Measurements from ENCODE around the gene CES4A.
A peak's percentile ranks its signal among the peaks of the same experiment; 100 is the strongest.

Gene CES4A

DNA sequence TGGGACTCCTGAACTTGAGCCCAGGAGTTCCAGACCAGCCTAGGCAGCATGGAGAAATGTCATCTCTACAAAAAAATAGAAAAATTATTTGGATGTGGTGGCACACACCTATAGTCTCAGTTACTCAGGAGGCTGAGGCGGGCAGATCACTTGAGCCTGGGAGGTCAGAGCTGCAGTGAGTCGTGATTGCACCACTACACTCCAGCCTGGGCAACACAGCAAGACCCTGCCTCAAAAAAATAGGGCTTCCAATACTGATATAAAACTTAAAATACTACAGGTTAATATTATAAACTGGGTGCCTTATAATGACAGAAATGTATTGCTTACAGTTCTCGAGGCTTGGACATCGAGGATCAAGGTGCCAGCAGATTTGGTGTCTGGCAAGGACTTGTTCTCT is 42.5 kb upstream of the CES4A start:
- Histone ChIP-seq H3K27ac (ENCODE audit: insufficient read depth in 1 of 2, low read depth in 1 of 2, low read length in 2 of 2, poor library complexity in 1 of 2, severe bottlenecking in 2 of 2) (no peak overlapping the region), H3K4me1 (ENCODE audit: control extremely low read depth in 1 of 4, control insufficient read depth in 4 of 4, insufficient read depth in 4 of 4, low read length in 3 of 4) (peaks cover 0 to 17% (median 14%) of the 10 kb centered on the region in 4 experiments), H3K27me3 (replicated peaks in 2 of 5; ENCODE audit: control insufficient read depth in 4 of 5, insufficient read depth in 5 of 5, low read length in 4 of 5) (peaks cover 8 to 33% (median 15%) of the 10 kb centered on the region in 5 experiments), H3K36me3 (ENCODE audit: control insufficient read depth in 4 of 4, insufficient read depth in 4 of 4, low read length in 3 of 4) (peaks cover 5 to 31% (median 26%) of the 10 kb centered on the region in 4 experiments), H3K4me3 (ENCODE audit: control insufficient read depth in 1 of 7, extremely low read depth in 1 of 7, insufficient read depth in 4 of 7, low read depth in 2 of 7, low read length in 6 of 7) (no peak overlapping the region), H3K9me3 (ENCODE audit: control extremely low read depth in 1 of 5, control insufficient read depth in 4 of 5, insufficient read depth in 2 of 5, low read depth in 1 of 5, low read length in 4 of 5) (no peaks in the 10 kb centered on the region)
- ChIA-PET CTCF (interaction anchor here (0.9 to 1.2 kb wide), 2 partner anchors 11 to 51 kb away, joined by 3 to 4 read pairs; no protein-coding TSS in a partner anchor), POLR2A (no interaction called here)
- no peak for DNase-seq
- 100% methylated on average over 2 of the region's 4 CpGs for WGBS (ENCODE audit: insufficient coverage)

DNA sequence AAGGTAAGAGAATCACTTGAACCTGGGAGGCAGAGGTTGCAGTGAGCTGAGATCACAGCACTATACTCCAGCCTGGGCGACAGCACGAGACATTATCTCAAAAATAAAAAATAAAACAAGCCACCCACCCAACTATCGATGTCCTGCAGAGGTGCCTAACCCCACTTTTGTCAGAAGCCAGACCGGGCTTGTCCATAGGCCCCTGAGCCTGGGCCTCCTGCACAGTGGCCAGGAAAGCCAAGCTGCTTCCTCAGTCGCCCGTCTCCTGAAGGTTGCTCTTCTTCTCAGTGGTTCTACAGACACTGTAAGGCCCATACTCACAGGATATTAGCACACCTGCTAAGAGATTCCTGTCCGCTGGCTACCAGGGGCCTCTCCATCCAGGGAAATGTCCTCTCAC is 41.8 kb upstream of the CES4A start:
- ChIA-PET CTCF (interaction anchor here (0.9 to 1.7 kb wide), 3 partner anchors 8 to 52 kb away, joined by 3 to 6 read pairs (median 4); no protein-coding TSS in a partner anchor), POLR2A (interaction anchor here (1.1 kb wide), 1 partner anchor 205 kb away, joined by 3 read pairs; no protein-coding TSS in a partner anchor)
- H3K27ac ChIP-seq (ENCODE audit: insufficient read depth in 1 of 2, low read depth in 1 of 2, low read length in 2 of 2, poor library complexity in 1 of 2, severe bottlenecking in 2 of 2) = no peak overlapping the region
- peaks cover 2 to 25% (median 20%) of the 10 kb centered on the region in 4 experiments for H3K36me3 ChIP-seq (ENCODE audit: control insufficient read depth in 4 of 4, insufficient read depth in 4 of 4, low read length in 3 of 4)
- peaks cover 0 to 5% (median 0%) of the 10 kb centered on the region in 5 experiments for H3K9me3 ChIP-seq (ENCODE audit: control extremely low read depth in 1 of 5, control insufficient read depth in 4 of 5, insufficient read depth in 2 of 5, low read depth in 1 of 5, low read length in 4 of 5)
- WGBS (ENCODE audit: insufficient coverage) = 80% methylated on average over 6 of the region's 7 CpGs
- peaks cover 0 to 17% (median 14%) of the 10 kb centered on the region in 4 experiments for H3K4me1 ChIP-seq (ENCODE audit: control extremely low read depth in 1 of 4, control insufficient read depth in 4 of 4, insufficient read depth in 4 of 4, low read length in 3 of 4)
- H3K4me3 ChIP-seq (ENCODE audit: control insufficient read depth in 1 of 7, extremely low read depth in 1 of 7, insufficient read depth in 4 of 7, low read depth in 2 of 7, low read length in 6 of 7) = no peak overlapping the region
- DNase-seq = no peak
- H3K27me3 ChIP-seq (replicated peaks in 2 of 5; ENCODE audit: control insufficient read depth in 4 of 5, insufficient read depth in 5 of 5, low read length in 4 of 5) = peaks cover 10 to 40% (median 19%) of the 10 kb centered on the region in 5 experiments

DNA sequence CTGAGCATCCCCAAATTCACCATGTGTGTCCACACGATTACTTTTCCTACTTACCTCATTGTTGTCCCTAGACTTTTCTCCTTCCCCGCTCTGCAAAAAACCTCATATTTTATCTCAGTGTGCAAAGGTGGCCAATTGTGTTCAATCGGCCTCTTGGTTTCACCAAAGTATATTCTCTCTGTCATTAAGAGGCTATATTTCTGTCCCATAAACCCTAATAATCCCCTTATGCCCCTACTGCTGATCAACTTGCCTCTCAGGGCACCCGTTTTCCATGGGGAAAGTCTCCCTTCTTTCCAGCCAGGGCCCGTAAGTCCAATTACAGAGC is 41.5 kb upstream of the CES4A start:
- CTCF ChIA-PET = interaction anchor here (0.9 to 1.7 kb wide), 8 partner anchors 9 to 222 kb away, joined by 3 to 6 read pairs (median 4); no protein-coding TSS in a partner anchor
- H3K36me3 ChIP-seq (ENCODE audit: control insufficient read depth in 4 of 4, insufficient read depth in 4 of 4, low read length in 3 of 4) = peaks cover 2 to 21% (median 17%) of the 10 kb centered on the region in 4 experiments
- H3K4me3 ChIP-seq (ENCODE audit: control insufficient read depth in 1 of 7, extremely low read depth in 1 of 7, insufficient read depth in 4 of 7, low read depth in 2 of 7, low read length in 6 of 7) = no peak overlapping the region
- no peak for DNase-seq
- H3K9me3 ChIP-seq (ENCODE audit: control extremely low read depth in 1 of 5, control insufficient read depth in 4 of 5, insufficient read depth in 2 of 5, low read depth in 1 of 5, low read length in 4 of 5) = peaks cover 0 to 5% (median 0%) of the 10 kb centered on the region in 5 experiments
- POLR2A ChIA-PET = interaction anchor here (1.1 kb wide), 1 partner anchor 204 kb away, joined by 3 read pairs; no protein-coding TSS in a partner anchor
- peaks cover 0 to 17% (median 14%) of the 10 kb centered on the region in 4 experiments for H3K4me1 ChIP-seq (ENCODE audit: control extremely low read depth in 1 of 4, control insufficient read depth in 4 of 4, insufficient read depth in 4 of 4, low read length in 3 of 4)
- 43% methylated on average over 4 of the region's 5 CpGs for WGBS (ENCODE audit: insufficient coverage)
- no peak overlapping the region for H3K27ac ChIP-seq (ENCODE audit: insufficient read depth in 1 of 2, low read depth in 1 of 2, low read length in 2 of 2, poor library complexity in 1 of 2, severe bottlenecking in 2 of 2)
- H3K27me3 ChIP-seq (replicated peaks in 2 of 5; ENCODE audit: control insufficient read depth in 4 of 5, insufficient read depth in 5 of 5, low read length in 4 of 5) = peaks cover 10 to 42% (median 23%) of the 10 kb centered on the region in 5 experiments

DNA sequence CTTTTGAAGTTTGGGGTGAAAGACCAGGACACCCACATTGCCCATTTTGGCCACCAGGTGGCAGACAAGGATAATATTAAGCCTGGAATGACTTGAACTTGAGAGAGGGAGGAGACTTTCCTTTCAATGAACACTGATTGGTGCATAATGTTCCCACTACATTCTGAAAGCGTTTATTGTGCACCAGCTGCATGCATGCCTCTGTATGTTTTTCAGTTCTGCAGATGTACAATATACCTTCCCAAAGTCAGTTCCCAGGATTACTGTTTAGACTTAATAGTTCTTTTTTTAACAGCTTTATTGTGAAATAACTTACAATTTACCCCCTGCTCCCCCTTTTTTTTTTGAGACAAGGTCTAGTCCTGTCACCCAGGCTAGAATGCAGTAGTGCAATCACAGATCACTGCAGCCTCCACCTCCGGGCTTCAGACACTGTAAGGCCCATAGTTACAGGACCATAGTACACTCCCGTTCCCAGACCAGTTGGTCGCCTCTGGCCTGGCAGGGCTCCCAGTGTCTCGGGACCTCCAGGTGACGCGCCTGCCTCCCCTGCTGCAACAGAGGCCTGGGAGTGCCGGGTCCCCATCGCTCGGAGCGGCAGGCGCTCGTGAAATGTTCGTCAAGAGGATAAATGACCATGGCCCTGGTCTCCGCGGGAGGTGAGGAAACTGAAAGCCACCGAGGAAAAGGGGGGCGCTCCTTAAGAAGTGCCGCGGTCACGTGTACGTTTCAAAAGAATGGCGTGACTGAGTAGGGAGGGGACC is 40.9 kb upstream of the CES4A start:
- peaks cover 0 to 16% (median 12%) of the 10 kb centered on the region in 4 experiments for H3K36me3 ChIP-seq (ENCODE audit: control insufficient read depth in 4 of 4, insufficient read depth in 4 of 4, low read length in 3 of 4)
- ChIA-PET CTCF (interaction anchor here (0.9 to 1.7 kb wide), 6 partner anchors 9 to 222 kb away, joined by 3 to 6 read pairs (median 4); no protein-coding TSS in a partner anchor), POLR2A (interaction anchor here (1.1 kb wide), 1 partner anchor 204 kb away, joined by 3 read pairs; no protein-coding TSS in a partner anchor)
- peak overlapping the region; percentile 3 to 80 (median 55) for H3K4me3 ChIP-seq (ENCODE audit: control insufficient read depth in 1 of 7, extremely low read depth in 1 of 7, insufficient read depth in 4 of 7, low read depth in 2 of 7, low read length in 6 of 7)
- H3K9me3 ChIP-seq (ENCODE audit: control extremely low read depth in 1 of 5, control insufficient read depth in 4 of 5, insufficient read depth in 2 of 5, low read depth in 1 of 5, low read length in 4 of 5) = peaks cover 0 to 5% (median 0%) of the 10 kb centered on the region in 5 experiments
- H3K27ac ChIP-seq (ENCODE audit: insufficient read depth in 1 of 2, low read depth in 1 of 2, low read length in 2 of 2, poor library complexity in 1 of 2, severe bottlenecking in 2 of 2) = no peak overlapping the region
- peaks cover 10 to 43% (median 23%) of the 10 kb centered on the region in 5 experiments for H3K27me3 ChIP-seq (replicated peaks in 2 of 5; ENCODE audit: control insufficient read depth in 4 of 5, insufficient read depth in 5 of 5, low read length in 4 of 5)
- DNase-seq = peak; percentile 84 to 90 (median 86)
- H3K4me1 ChIP-seq (ENCODE audit: control extremely low read depth in 1 of 4, control insufficient read depth in 4 of 4, insufficient read depth in 4 of 4, low read length in 3 of 4) = peaks cover 0 to 17% (median 14%) of the 10 kb centered on the region in 4 experiments
- 0% methylated on average over 12 of the region's 23 CpGs for WGBS (ENCODE audit: insufficient coverage)

DNA sequence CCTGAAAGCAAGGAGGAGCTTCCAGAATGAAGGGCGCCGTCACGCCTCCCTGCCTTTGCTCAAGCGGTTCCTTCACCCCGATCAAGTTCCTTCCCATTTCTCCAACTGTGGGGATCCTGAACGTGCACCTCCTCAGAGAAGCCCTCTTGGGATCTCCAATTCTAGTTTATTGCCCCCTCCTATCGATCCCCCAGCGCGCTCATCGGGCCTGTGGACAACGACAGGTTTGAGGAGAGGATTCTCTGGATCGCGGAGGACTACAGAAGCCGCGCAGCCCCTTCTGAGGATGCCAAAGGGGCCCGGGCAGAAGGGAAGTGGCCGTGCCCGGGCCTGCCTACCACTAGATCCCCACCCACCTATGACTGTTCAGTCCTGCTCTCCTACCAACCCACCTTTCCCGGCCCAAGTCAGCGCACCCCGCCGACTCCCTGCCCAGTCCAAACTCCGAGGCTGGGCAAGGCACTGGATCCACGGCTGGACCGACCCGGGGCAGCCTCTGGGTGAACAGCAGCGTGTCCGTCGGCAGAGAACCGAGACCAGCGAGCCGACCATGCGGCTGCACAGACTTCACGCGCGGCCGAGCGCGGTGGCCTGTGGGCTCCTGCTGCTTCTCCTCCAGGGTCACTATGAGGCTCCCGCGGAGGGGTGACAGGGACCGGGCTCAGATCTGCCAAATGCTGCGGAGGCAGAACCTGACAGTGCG is 40.1 kb upstream of the CES4A start:
- H3K4me1 ChIP-seq (ENCODE audit: control extremely low read depth in 1 of 4, control insufficient read depth in 4 of 4, insufficient read depth in 4 of 4, low read length in 3 of 4) = peaks cover 0 to 17% (median 14%) of the 10 kb centered on the region in 4 experiments
- 0% methylated on average over 27 of the region's 44 CpGs for WGBS (ENCODE audit: insufficient coverage)
- POLR2A ChIA-PET = no interaction called here
- H3K27me3 ChIP-seq (replicated peaks in 2 of 5; ENCODE audit: control insufficient read depth in 4 of 5, insufficient read depth in 5 of 5, low read length in 4 of 5) = peaks cover 10 to 43% (median 23%) of the 10 kb centered on the region in 5 experiments
- peak in 1 of 3 donors; percentile 35 for DNase-seq
- H3K9me3 ChIP-seq (ENCODE audit: control extremely low read depth in 1 of 5, control insufficient read depth in 4 of 5, insufficient read depth in 2 of 5, low read depth in 1 of 5, low read length in 4 of 5) = peaks cover 0 to 5% (median 0%) of the 10 kb centered on the region in 5 experiments
- H3K36me3 ChIP-seq (ENCODE audit: control insufficient read depth in 4 of 4, insufficient read depth in 4 of 4, low read length in 3 of 4) = peaks cover 0 to 8% (median 4%) of the 10 kb centered on the region in 4 experiments
- no peak overlapping the region for H3K27ac ChIP-seq (ENCODE audit: insufficient read depth in 1 of 2, low read depth in 1 of 2, low read length in 2 of 2, poor library complexity in 1 of 2, severe bottlenecking in 2 of 2)
- peak overlapping the region; percentile 13 to 80 (median 55) for H3K4me3 ChIP-seq (ENCODE audit: control insufficient read depth in 1 of 7, extremely low read depth in 1 of 7, insufficient read depth in 4 of 7, low read depth in 2 of 7, low read length in 6 of 7)
- CTCF ChIA-PET = interaction anchor here (1.3 kb wide), 1 partner anchor 221 kb away, joined by 4 read pairs; no protein-coding TSS in a partner anchor

DNA sequence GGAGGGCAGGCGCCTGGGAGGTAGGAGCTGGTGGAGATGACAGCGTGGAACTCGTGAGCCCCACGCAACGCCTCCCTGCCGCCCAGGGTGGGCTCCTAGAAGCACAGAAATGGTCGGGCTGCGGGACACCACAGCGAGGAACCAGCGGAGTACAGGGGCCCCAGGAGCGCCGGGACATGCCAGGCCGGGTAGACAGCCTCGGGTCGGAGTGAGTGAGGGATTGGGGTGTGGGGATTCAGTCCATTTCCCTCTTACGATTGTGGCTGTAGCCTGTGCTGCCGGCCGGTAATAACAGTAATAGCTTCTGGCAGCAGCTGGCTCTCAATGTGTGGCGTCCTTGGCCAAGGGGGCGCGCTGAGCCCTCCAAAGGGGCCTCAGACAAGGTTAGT is 39.6 kb upstream of the CES4A start:
- ChIA-PET POLR2A (no interaction called here), CTCF (interaction anchor here (1.2 to 5.7 kb wide), 2 partner anchors 10 to 14 kb away, joined by 3 to 33 read pairs; partner anchors contain the start of gene CES3)
- DNase-seq = no peak
- Histone ChIP-seq H3K36me3 (ENCODE audit: control insufficient read depth in 4 of 4, insufficient read depth in 4 of 4, low read length in 3 of 4) (peaks cover 0 to 3% (median 1%) of the 10 kb centered on the region in 4 experiments), H3K9me3 (ENCODE audit: control extremely low read depth in 1 of 5, control insufficient read depth in 4 of 5, insufficient read depth in 2 of 5, low read depth in 1 of 5, low read length in 4 of 5) (peaks cover 0 to 5% (median 0%) of the 10 kb centered on the region in 5 experiments), H3K27me3 (replicated peaks in 2 of 5; ENCODE audit: control insufficient read depth in 4 of 5, insufficient read depth in 5 of 5, low read length in 4 of 5) (peaks cover 10 to 43% (median 26%) of the 10 kb centered on the region in 5 experiments), H3K4me1 (ENCODE audit: control extremely low read depth in 1 of 4, control insufficient read depth in 4 of 4, insufficient read depth in 4 of 4, low read length in 3 of 4) (peaks cover 0 to 17% (median 14%) of the 10 kb centered on the region in 4 experiments), H3K27ac (ENCODE audit: insufficient read depth in 1 of 2, low read depth in 1 of 2, low read length in 2 of 2, poor library complexity in 1 of 2, severe bottlenecking in 2 of 2) (no peak overlapping the region), H3K4me3 (ENCODE audit: control insufficient read depth in 1 of 7, extremely low read depth in 1 of 7, insufficient read depth in 4 of 7, low read depth in 2 of 7, low read length in 6 of 7) (peak overlapping the region in 4 of 7 experiments; percentile 46 to 80 (median 58))
- 7% methylated on average over 13 of the region's 21 CpGs for WGBS (ENCODE audit: insufficient coverage)
